ENCODE data around the gene RAB30.

The RAB30 gene

DNA sequence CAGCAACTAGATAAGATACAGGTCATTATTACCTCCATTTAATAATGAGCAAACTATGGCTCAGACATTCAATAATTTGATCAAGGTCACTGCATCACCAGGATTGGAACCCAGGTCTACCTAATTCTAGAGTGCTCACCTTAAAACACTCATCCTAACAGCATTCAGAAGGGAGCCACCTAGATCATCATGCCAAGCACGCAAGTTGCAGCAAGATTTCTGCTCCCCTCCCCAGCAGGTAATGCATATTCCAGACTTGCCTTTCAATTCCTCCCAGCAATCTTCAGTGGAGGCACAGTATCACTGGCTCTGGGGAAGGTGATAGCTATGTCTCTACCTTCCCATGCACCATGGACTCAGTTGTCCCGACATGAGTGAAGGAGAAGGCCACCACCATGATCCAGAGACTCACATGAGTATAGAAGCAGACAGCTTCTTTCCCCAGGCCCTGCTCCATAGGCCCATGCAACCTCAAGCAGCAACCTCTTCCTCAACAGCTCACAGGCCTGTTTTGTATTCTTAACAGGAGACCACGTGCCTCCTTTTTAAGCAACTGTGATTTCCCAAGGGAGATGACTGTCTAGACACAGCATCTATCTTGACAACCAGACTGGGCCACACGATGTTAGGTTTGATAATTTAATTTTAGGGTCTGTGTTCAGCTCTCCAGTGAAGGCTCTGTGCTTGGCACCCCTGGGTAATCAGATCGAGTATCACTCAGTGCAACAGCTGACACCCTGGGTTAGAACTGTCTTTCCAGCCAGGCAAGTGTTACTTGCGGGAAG, 36.4 kb downstream of the RAB30 start:
- TF ChIP-seq, protein P1, sequence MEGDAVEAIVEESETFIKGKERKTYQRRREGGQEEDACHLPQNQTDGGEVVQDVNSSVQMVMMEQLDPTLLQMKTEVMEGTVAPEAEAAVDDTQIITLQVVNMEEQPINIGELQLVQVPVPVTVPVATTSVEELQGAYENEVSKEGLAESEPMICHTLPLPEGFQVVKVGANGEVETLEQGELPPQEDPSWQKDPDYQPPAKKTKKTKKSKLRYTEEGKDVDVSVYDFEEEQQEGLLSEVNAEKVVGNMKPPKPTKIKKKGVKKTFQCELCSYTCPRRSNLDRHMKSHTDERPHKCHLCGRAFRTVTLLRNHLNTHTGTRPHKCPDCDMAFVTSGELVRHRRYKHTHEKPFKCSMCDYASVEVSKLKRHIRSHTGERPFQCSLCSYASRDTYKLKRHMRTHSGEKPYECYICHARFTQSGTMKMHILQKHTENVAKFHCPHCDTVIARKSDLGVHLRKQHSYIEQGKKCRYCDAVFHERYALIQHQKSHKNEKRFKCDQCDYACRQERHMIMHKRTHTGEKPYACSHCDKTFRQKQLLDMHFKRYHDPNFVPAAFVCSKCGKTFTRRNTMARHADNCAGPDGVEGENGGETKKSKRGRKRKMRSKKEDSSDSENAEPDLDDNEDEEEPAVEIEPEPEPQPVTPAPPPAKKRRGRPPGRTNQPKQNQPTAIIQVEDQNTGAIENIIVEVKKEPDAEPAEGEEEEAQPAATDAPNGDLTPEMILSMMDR (IDR thresholded peaks at IDR 0.05; ENCODE audit: low read depth, low read length) = no peak
- DNase-seq (ENCODE audit: extremely low read depth, low read depth) = no peak

- TF ChIP-seq, protein P1 (IDR thresholded peaks at IDR 0.05; ENCODE audit: low read depth, low read length) = no peak
- DNase-seq (ENCODE audit: extremely low read depth, low read depth) = no peak
Observed at GRCh38 chr11:83034673-83035014, 37.1 kb downstream of the RAB30 start.

DNA sequence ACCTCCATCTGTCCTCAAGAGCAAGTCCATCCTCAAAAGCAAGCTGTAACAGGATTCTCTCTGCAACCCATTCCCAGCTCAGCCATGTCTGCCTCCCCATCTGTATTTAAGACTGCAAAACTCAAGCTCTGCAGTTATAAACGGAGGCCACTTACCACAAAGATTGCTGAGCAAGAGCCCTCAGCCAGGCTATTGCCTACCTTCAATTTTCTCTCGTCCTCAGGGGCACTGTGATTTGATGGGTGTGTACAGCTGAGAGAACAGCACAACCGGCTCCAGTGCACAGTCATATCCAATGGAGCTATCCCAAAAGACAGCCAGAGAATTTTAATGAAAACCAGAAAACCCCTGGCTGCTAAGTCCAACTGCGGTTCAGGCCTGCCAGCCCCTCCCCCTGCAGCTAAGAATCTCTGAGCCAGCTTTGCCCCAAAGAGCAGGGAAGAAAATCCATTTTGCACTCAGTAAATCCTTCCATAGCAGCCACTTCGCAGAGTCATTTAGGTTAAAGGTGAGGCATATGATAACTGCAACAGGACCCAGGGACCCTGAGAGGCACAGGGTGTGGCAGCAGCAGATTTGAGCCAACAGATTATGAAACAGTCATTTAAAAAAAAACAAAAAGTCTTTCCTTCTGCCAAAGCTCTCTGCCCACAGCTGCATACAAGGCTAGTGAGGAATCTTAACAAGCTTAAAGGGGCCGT, 37.6 kb downstream of the RAB30 start:
- TF ChIP-seq, protein P1 (IDR thresholded peaks at IDR 0.05; ENCODE audit: low read depth, low read length) = no peak
- peak; percentile 91 for DNase-seq (ENCODE audit: extremely low read depth, low read depth)

- no peak for DNase-seq (ENCODE audit: extremely low read depth, low read depth)
- TF ChIP-seq, protein P1 (IDR thresholded peaks at IDR 0.05; ENCODE audit: low read depth, low read length) = no peak
Observed at GRCh38 chr11:83033371-83033770, 38.3 kb downstream of the RAB30 start.

- TF ChIP-seq, protein P1 (IDR thresholded peaks at IDR 0.05; ENCODE audit: low read depth, low read length) = no peak
- no peak for DNase-seq (ENCODE audit: extremely low read depth, low read depth)
Observed at GRCh38 chr11:83031127-83031526, 40.6 kb downstream of the RAB30 start.

- DNase-seq (ENCODE audit: extremely low read depth, low read depth) = no peak
- TF ChIP-seq, protein P1 (IDR thresholded peaks at IDR 0.05; ENCODE audit: low read depth, low read length) = no peak
Observed at GRCh38 chr11:83027794-83028193, 43.9 kb downstream of the RAB30 start.

GRCh38 chr11:83027289-83027688, 44.4 kb downstream of the RAB30 start:
- DNase-seq (ENCODE audit: extremely low read depth, low read depth) = no peak
- TF ChIP-seq, protein P1 (IDR thresholded peaks at IDR 0.05; ENCODE audit: low read depth, low read length) = no peak
